CD4-positive, alpha-beta T cell (primary cell): ENCODE results near the gene TMEM11. TPM values are rescaled to one million over a fixed set of nuclear protein-coding genes. Genes with fewer than 3 reads are reported as not detected.

ENCODE experiments used
- ATAC-seq: fragments of 200-7000 bp; cut with Tn5 transposase; one replicate; pipeline ENCODE4 v1.10.0; 2022; ENCODE audit warnings: mild to moderate bottlenecking; ENCODE audit not compliant: poor library complexity
- CTCF ChIA-PET: fragments of 350-600 bp; sonication (Branson Sonifier 250); formaldehyde crosslinking; loops from one replicate; lab custom pipeline; 2021; ENCODE audit warnings: antibody characterized with exemption, inconsistent platforms; lab: Charles Lee
- POLR2A ChIA-PET: fragments of 350-600 bp; sonication (Branson Sonifier 250); formaldehyde crosslinking; loops from one replicate; lab custom pipeline; 2021; ENCODE audit warnings: antibody characterized with exemption, inconsistent platforms; lab: Charles Lee
- DNase-seq, 14 experiments: peaks; one replicate each; pipeline ENCODE4 v3.0.0-alpha.2; 2013 to 2020; ENCODE audit warnings: mixed read lengths in 2 of 14
- H3K27ac ChIP-seq, 2 donors: one replicate each; pipeline versions ENCODE4 v1.5.1 to v1.7.0; 2013; ENCODE audit warnings: low read length in 2 of 2, low read depth in 1 of 2, mild to moderate bottlenecking in 1 of 2
- H3K27me3 ChIP-seq, 2 experiments: 1 replicate in 1 of 2; 2 replicates in 1 of 2; pipeline versions ENCODE4 v1.6.1 to v1.7.0; 2013; ENCODE audit warnings: low read length in 2 of 2, control low read depth in 1 of 2, mild to moderate bottlenecking in 1 of 2, moderate library complexity in 1 of 2; ENCODE audit not compliant: insufficient read depth in 2 of 2, control insufficient read depth in 1 of 2
- H3K36me3 ChIP-seq: one replicate; pipeline ENCODE4 v1.6.1; 2013; ENCODE audit warnings: low read length, control low read depth; ENCODE audit not compliant: insufficient read depth
- H3K4me1 ChIP-seq: one replicate; pipeline ENCODE4 v1.6.1; 2013; ENCODE audit warnings: low read length, control low read depth; ENCODE audit not compliant: insufficient read depth
- H3K4me3 ChIP-seq: one replicate; pipeline ENCODE4 v1.5.1; 2013; ENCODE audit warnings: mild to moderate bottlenecking, low read length, moderate library complexity
- H3K9me3 ChIP-seq, 2 experiments: 1 replicate in 1 of 2; 2 replicates in 1 of 2; pipeline versions ENCODE4 v1.6.1 to v1.7.0; 2013; ENCODE audit warnings: low read length in 2 of 2, mild to moderate bottlenecking in 2 of 2, control low read depth in 1 of 2, moderate library complexity in 1 of 2; ENCODE audit not compliant: control insufficient read depth in 1 of 2, insufficient read depth in 1 of 2
- H3K27ac Mint-ChIP-seq: one replicate; pipeline ENCODE4 v1.8.0; 2020; ENCODE audit warnings: mixed read lengths
- H3K27me3 Mint-ChIP-seq: one replicate; pipeline ENCODE4 v1.8.0; 2021; ENCODE audit warnings: mixed read lengths
- H3K36me3 Mint-ChIP-seq: one replicate; pipeline ENCODE4 v1.8.0; 2021; ENCODE audit warnings: low read depth, mixed read lengths
- H3K4me1 Mint-ChIP-seq: one replicate; pipeline ENCODE4 v1.8.0; 2021; ENCODE audit warnings: low read depth, mixed read lengths
- H3K4me3 Mint-ChIP-seq: one replicate; pipeline ENCODE4 v1.8.0; 2020; ENCODE audit warnings: mild to moderate bottlenecking, mixed read lengths
- H3K9me3 Mint-ChIP-seq: one replicate; pipeline ENCODE4 v1.8.0; 2020; ENCODE audit warnings: mixed read lengths
- intact Hi-C, 2 experiments: fragments of 100-400 bp; cut with DNase I in 1 of 2; cut with micrococcal nuclease in 1 of 2; formaldehyde crosslinking; loops; one replicate each; pipeline versions ENCODE4 v1.15.1 to v1.9.0; 2023 to 2025; cut with DNase I, micrococcal nuclease
- total RNA-seq, 174 experiments: library from RNA in 2 of 174; stranded (reverse) in 2 of 174; gene quantifications; one replicate each; pipeline ENCODE4 v1.2.3 and lab custom pipeline; 2021 to 2026
- TF ChIP-seq, protein P1 (sequence below): fragments of 200-600 bp; IDR thresholded peaks from one replicate; pipeline ENCODE4 v1.8.0; 2022; ENCODE audit warnings: antibody characterized with exemption, mild to moderate bottlenecking

The TMEM11 gene
- total RNA-seq, 2 experiments from 2014 or later, result 17.8 to 19.2 TPM

GRCh38 chr17:21204935-21205334 lies 9.0 kb downstream of the TMEM11 start:
- TF ChIP-seq, protein P1, sequence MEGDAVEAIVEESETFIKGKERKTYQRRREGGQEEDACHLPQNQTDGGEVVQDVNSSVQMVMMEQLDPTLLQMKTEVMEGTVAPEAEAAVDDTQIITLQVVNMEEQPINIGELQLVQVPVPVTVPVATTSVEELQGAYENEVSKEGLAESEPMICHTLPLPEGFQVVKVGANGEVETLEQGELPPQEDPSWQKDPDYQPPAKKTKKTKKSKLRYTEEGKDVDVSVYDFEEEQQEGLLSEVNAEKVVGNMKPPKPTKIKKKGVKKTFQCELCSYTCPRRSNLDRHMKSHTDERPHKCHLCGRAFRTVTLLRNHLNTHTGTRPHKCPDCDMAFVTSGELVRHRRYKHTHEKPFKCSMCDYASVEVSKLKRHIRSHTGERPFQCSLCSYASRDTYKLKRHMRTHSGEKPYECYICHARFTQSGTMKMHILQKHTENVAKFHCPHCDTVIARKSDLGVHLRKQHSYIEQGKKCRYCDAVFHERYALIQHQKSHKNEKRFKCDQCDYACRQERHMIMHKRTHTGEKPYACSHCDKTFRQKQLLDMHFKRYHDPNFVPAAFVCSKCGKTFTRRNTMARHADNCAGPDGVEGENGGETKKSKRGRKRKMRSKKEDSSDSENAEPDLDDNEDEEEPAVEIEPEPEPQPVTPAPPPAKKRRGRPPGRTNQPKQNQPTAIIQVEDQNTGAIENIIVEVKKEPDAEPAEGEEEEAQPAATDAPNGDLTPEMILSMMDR, result no peak
- Histone ChIP-seq H3K27me3 (no peaks in the 10 kb centered on the region), H3K4me3 (no peak overlapping the region), H3K4me1 (peaks cover 49% of the 10 kb centered on the region), H3K36me3 (peaks cover 39% of the 10 kb centered on the region), H3K27ac (no peak overlapping the region), H3K9me3 (no peaks in the 10 kb centered on the region)
- peaks cover 42% of the 10 kb centered on the region for H3K4me1 Mint-ChIP-seq
- CTCF ChIA-PET, result no interaction called here
- H3K36me3 Mint-ChIP-seq, result peaks cover 37% of the 10 kb centered on the region
- POLR2A ChIA-PET, result no interaction called here
- H3K9me3 Mint-ChIP-seq, result no peaks in the 10 kb centered on the region
- H3K4me3 Mint-ChIP-seq, result no peak overlapping the region
- intact Hi-C loops, result no loop called here
- ATAC-seq, result no peak
- peak overlapping the region; percentile 63 for H3K27ac Mint-ChIP-seq
- no peaks in the 10 kb centered on the region for H3K27me3 Mint-ChIP-seq
- no peak for DNase-seq

GRCh38 chr17:21202512-21202911 lies 11.4 kb downstream of the TMEM11 start:
- no peak for ATAC-seq
- H3K27ac Mint-ChIP-seq, result no peak overlapping the region
- H3K27me3 Mint-ChIP-seq, result no peaks in the 10 kb centered on the region
- no peak for DNase-seq
- POLR2A ChIA-PET, result no interaction called here
- TF ChIP-seq, protein P1, result no peak
- H3K4me3 Mint-ChIP-seq, result no peak overlapping the region
- peaks cover 36% of the 10 kb centered on the region for H3K4me1 Mint-ChIP-seq
- peaks cover 33% of the 10 kb centered on the region for H3K4me1 ChIP-seq
- H3K9me3 ChIP-seq, result no peaks in the 10 kb centered on the region
- H3K36me3 ChIP-seq, result peaks cover 34% of the 10 kb centered on the region
- H3K27me3 ChIP-seq, result no peaks in the 10 kb centered on the region
- H3K4me3 ChIP-seq, result no peak overlapping the region
- CTCF ChIA-PET, result no interaction called here
- no peaks in the 10 kb centered on the region for H3K9me3 Mint-ChIP-seq
- intact Hi-C loops, result no loop called here
- H3K27ac ChIP-seq, result no peak overlapping the region
- H3K36me3 Mint-ChIP-seq, result peaks cover 47% of the 10 kb centered on the region

DNA sequence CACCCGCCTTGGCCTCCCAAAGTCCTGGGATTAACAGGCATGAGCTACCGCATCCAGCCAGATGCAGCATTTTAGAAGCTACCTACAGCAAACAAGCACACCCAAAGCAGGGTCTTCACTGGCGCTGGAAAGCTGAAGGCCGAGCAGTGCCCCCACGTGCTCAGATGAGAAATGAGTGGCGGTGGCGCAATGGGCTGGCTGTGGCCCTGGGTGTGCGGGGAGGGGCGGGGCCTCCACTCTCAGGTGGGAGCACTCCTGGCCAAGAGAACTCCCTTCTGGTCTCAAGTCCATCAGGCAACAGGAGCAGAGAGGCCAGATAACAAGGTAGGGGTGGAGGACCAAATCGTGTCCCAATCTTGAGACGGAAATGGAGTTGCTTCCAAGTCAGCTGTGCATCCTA lies 12.1 kb downstream of the TMEM11 start:
- Histone ChIP-seq H3K27ac (no peak overlapping the region), H3K9me3 (no peaks in the 10 kb centered on the region), H3K4me3 (no peak overlapping the region), H3K4me1 (peaks cover 33% of the 10 kb centered on the region), H3K27me3 (no peaks in the 10 kb centered on the region), H3K36me3 (peaks cover 35% of the 10 kb centered on the region)
- Mint-ChIP-seq H3K4me3 (no peak overlapping the region), H3K4me1 (peaks cover 31% of the 10 kb centered on the region), H3K9me3 (no peaks in the 10 kb centered on the region), H3K36me3 (peaks cover 48% of the 10 kb centered on the region), H3K27me3 (no peaks in the 10 kb centered on the region), H3K27ac (no peak overlapping the region)
- intact Hi-C loops, result loop anchor here in 1 of 2 experiments (1.0 kb wide), 1 partner anchor 31 kb away; no protein-coding TSS in a partner anchor
- ATAC-seq (no peak), DNase-seq (no peak)
- ChIA-PET CTCF (no interaction called here), POLR2A (no interaction called here)
- TF ChIP-seq, protein P1, result no peak
